SK-N-DZ (cell line): ENCODE results near the gene PITPNM3.

Experiments
- DNase-seq: peaks from one replicate; pipeline ENCODE4 v3.0.0-alpha.2; 2015; ENCODE audit warnings: low spot score

Gene PITPNM3

DNA sequence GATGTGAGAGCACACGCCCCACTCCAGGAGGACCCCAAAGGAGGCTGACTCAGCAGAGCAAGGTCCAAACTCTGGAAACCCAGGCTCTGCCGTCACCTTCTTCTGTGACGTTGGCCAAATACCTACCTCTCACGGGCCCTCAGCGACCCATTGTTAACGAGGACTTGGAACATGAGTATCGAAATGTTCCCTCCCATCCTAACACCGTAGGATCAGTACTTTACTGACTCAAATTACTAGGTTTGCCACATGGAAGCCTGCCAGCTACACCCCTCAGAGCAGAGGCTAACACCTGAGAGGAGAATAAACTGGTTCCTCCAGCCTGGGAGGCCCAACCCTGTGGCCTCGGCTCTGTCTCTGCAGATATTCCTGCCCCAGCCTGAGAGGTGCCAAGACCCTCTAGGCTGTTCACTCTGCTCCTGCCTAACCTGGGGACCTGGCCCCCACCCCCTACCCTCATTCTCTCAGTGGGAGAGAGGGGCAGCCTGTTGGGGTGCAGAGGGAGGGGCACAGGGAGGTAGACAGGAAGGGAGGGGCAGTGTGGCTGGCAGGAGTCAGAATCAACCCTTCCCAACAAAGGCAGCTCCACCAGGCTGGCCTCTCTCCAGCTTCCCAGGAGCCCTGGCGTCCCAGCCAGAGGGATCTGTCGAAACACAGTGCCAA lies 4.4 kb downstream of the PITPNM3 start:
- DNase-seq: no peak

DNA sequence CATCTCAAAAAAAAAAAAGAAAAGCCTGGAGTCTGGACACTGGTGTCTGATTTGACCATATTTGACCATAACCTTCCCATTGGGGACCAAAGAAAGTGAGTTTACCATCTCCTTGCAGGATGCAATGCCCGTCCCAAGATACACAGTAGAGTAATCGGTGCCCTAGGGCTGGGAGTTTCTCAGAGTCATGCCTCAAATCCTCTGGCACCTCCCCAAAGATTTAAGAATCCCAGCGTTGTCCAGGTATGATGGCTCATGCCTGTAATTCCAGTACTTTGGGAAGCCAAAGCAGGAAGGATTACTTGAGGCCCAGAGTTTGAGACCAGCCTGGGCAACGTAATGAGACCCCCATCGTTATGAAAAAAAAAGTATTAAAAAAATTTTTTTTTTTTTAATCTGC lies 5.0 kb downstream of the PITPNM3 start:
- DNase-seq: no peak

DNA sequence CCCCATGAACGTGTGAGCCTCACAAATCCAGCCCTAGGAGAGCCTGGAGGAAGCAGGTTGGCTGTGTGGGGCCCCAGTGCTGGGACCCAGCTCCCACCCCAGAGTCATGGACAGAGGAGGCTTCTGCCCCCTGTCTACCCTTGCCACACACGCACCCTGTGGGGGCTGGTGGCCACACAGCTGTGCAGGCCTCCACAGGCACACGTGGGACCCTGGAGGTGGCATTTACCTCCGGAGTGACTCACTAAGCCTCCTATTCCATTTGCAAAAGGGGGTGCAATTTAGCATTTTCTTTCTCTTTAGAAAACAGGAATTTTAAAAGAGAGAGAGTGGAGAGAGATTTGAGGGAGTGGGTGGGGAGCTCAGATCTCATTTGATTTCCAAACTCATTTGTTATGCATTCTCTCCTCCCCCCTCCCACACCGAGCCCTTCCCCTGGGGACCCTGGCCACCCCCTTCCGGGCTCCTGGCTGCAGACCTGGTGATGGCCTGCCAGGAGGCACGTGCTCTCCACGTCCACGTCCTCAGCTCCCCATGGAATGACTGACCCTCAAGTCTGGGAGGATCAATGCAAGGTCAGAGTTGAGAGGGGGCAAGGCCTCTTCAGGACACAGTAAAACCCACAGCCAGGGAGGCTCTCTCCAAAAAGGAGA lies 6.8 kb downstream of the PITPNM3 start:
- no peak for DNase-seq

DNA sequence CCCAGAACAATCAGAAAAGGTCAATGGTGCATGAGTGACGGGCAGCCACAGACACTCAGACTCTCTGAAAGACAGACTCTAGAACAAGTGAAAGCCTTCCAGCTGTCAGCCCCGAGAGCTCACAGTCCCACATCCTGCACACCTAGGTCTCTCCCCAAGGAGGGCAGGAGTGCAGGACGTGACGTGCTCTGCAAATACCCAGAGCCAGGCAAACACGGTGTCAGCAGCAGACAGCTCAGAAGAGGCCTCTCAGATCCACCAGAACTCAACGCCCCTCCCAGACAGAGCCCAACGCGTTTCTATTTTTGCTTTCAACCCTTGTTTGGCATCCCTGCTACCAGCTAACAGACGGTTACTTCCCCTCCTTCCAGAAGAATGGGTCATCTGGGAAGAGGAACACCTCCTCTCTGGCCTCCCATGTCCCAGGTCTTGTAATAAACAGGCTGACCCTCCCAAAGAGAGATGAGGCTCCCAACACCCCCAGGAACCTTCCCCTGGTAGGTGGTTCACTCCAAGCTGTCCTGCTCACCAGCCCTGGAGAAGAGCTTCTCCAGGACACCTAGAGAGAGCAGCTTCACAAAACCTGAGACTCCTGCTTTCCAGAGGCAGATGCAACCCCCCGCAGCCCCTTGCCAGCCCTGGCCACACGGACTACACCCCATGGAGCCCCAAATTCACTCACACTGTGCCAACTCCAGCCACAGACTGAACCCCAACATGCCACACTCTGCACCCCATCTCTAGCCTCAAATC lies 7.6 kb downstream of the PITPNM3 start:
- no peak for DNase-seq

DNA sequence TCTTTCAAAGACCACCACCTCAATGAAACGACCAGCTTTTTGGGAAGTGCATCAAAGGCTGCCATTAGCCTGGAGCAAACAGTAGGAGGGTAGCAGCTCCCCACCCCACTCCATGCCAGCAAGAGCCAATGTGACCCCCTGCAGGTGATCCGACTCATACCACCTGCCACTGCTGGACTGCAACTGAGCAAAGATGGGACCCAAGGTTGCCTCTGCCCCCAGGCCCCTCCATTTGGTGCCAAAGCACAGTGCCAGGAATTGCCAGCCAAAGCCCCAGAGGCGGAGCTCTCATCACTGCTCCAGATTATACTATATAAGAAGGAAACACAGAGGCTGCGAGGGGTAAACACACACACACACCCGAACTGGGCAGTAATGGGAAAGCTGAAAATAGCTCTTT lies 8.3 kb downstream of the PITPNM3 start:
- DNase-seq: no peak

DNA sequence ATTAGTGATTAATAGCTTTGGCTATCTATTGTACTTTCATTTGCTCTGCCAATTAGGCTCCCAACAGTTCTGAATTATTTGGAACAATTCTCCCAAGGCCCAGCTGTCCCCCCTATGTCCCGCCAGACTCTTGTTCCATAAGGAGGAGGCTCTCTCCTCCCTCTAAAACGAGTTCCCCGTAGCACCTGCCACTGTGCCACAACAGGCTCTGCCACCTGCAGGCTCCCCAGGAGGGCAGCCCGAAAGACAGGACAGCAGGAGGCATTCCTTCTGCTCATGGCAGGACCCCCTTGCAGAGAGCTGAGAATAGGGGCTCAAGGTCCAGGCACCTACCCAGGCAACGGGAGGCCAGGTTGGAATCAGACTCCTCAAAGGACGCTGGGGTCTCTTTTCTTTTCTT lies 9.0 kb downstream of the PITPNM3 start:
- no peak for DNase-seq

DNA sequence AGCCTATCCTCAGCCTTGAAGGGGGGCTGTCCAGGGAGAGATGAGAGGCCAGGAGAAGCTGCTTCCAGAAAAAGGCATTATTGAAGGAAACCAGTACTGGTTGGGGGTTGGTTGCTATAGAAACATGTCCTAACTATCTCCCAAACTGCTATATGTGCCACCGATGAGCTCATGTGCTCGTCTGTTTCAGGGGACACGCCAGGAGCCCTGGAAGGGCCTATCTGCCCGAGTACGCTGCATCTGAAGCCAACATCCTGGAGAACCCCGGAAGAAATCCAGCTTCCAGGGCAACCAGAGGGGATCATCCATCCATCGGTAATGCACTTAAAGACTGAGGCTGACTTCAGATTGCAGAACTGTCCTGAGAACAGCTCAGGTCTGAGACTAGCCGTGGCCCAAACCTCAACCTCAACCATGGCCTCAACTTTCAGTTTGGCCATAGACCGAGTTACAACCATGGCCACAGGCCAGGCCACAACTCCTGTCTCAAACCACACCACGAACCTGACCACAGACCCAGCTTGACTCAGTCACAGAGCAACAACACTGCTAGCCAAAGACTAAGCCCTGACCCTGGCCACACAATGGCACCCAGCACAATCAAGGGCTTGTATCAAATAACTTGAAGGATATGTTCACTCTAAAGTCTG lies 10.2 kb downstream of the PITPNM3 start:
- no peak for DNase-seq

DNA sequence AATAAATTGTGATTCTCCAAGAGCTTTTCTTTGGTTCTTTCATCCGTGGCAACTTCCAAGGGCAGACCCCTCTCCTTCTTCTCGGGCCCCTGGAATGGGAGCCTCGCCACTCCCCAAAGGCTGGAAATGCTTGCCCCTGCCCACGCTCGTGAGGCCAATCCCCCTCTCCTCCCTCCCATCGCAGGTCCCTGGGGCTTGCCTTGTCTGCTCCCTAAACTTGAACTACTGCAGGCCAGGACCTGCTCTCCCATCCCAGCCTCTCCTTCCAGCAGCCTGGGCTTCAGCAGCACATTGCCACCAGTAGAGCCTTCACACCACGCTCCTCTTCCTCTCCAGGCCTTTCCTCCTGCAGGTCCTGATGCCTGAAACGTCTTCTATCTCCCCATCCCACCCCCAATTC lies 11.1 kb downstream of the PITPNM3 start:
- no peak for DNase-seq

DNA sequence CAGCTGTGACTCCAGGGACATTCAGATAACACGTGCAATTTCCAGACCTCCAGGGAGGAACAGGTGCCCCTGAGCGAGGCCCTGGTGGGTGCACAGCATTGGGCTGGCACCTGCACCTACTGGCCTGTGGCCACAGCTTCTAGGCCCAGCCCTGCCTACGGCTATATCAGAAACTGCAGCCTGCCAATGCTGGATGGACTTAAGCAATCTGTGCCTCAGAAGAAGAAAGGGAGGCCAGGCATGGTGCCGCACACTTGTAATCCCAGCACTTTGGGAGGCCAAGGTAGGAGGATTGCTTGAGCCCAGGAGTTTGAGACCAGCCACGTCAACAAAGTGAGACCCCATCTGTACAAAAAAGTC lies 12.4 kb downstream of the PITPNM3 start:
- no peak for DNase-seq

DNA sequence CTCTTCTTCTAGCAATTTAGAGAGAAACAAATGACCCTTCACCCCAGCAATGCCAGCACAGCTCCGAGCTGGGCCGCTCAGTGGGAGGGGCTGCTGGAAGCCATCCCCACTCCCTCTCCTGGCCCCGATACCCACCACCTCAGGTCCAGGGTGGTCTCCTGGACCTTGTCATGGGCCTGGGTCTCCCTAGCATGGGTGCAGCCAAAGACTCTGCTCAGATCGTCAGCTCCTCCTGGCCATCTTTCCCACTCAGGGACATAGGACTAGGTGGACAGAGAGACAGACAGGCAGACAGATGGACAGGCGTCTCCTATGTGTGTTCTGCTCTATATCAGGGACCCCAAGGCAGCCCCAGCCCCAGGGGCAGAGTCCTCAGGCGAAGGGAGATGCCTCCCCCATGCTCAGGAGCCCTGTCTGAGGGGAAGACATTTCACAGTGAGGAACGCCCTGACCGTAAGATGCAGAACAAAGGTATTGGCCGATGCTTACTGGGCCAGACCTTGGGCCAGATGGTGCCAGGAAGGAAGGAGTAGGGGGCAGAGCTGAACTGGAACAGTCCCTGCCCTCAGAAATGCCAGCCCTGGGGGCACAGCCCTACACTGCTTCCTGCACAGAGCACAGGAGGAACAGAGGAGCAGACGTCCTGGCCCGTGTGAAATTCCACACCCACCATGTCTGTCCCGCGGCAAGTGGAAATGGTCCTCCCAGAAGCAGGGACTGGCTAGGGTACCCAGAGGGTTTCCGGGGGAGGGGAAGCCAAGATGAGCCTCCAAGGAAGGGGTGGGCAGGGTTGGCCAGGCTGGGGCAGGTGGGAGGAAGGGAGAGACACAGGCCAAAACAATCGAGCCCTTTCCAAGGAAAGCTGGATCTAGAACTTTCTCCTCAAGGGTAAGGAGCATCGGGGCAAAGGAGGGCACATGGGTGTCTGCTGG lies 13.0 kb downstream of the PITPNM3 start:
- DNase-seq: no peak

DNA sequence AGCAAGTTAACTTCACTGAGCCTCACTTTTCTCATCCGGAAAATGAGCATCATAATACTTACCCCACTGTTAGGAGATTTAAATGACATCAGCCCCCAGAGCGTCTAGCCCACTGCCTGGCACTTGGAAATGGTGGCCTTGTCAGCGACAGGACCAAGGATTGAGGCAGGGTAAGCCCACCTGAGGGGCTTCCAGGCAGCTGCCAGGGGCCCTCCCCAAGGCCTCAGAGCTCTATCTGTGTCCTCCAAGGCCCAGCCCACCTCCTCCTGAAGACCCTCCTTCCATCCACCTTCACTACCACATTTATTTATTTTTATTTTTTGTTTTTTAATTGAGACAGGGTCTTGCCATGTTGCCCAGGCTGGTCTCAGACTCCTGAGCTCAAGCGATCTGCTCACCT lies 13.8 kb downstream of the PITPNM3 start:
- DNase-seq: no peak

DNA sequence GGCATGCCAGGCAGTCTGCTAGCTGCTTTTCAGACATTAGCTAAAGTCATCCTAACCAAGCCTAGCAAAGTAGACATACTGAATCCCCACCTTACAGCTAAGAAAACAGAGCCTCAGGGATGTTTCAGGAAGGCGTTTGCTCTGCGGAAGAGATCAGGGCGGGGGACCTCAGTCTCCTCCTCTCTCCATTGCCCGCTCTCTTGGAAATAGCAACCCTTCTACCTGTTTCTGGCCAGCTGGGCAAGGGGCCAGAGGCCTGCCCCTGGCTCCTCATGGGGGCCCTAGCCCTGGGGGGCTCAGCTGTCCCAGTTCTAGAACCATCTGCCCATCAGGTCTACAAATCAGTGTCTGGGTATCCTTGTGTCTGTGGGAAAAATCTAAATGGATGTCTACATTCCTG lies 14.5 kb downstream of the PITPNM3 start:
- no peak for DNase-seq

DNA sequence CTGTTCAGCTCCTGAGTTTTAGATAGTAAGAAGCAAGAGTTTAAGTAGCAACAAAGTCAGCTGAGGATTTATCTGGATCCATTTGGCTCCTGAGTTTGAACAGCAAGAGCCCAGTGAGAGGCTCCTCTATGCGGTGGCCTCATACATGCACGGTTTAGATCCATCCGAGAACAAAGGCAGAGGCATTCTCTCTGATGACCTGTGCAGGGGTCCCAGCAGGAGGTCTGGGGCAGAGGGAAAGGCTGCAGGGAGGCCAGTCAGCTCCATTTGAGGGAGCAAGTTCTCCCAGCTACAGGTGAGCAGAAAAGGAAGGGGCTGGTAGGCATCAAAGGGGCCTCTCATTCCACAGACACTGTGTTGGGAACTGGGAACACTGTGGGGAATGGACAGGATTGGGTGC lies 16.5 kb downstream of the PITPNM3 start:
- DNase-seq: no peak

DNA sequence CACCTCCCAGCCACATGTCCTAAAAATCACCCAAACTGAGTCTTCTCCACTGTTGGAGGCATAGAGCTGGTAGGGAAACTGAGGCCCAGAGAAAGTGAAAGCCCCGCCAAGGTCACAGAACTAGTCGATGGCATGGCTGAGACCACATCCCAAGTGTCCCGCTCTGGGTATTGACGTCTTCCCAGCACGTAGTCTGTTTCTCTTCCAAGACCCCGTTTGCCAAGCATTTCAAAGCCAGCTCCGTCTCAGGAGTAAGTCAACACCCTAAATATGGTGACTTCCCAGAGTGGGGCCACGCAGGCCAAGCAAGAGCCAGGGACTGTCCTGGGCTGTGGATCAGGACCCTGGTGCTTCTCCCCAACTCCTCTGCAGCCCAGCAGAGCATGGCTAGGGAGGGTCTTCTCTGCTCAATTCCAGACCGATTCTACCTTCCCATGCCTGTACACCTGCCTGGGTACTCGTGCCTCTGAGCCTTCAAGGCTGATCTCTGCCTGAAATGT lies 19.7 kb downstream of the PITPNM3 start:
- DNase-seq: no peak

DNA sequence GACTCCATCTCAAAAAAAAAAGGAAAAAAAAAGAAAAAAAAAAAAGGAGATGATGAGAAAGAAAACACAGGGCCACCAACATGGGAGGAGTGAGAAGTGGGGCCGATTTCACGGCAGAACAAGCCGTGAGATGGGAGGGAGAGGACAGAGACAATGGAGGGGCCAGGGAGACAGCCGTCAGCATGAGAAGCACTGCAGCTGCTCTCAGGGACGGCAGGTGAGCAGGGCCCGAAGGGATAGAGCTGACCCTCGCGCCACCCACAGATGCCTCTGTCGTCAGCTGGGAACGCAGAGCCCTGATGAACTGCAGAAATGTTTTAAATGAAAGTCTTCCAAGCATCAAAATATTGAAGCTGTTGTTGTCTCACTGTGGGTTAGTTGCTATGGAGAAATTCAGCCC lies 20.3 kb downstream of the PITPNM3 start:
- DNase-seq: no peak

DNA sequence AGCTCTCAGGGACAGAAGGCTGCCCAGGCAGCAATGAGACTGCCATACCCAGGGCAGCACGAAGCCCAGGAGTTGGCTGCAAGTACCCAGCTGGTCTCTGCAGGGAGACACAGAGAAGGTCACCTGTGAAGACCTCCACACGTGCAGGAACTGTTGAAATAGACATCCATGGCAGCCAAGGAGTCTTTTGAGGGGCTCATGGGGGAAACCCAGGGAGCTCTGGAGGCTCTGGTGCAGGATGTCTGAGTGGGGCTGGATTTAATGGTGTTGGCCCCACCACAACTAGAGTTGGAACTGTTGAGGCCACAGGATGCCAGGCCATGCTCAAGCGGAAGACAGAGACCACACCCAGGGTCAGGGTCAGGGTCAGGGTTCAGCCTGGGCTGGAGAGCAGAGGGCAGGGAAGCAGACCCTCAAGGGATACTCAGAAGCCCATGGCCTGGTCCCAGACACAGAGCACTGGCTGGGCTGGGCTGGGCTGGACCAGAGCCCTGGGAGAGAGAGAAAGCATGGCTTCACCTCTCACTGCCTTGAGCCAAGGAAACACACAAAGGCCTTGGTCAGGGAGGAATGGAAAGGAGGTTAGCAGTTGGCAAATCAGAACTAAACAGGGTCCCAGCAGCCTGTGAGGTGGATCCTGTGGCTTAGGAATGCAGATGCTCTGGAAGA lies 21.4 kb downstream of the PITPNM3 start:
- DNase-seq: no peak

DNA sequence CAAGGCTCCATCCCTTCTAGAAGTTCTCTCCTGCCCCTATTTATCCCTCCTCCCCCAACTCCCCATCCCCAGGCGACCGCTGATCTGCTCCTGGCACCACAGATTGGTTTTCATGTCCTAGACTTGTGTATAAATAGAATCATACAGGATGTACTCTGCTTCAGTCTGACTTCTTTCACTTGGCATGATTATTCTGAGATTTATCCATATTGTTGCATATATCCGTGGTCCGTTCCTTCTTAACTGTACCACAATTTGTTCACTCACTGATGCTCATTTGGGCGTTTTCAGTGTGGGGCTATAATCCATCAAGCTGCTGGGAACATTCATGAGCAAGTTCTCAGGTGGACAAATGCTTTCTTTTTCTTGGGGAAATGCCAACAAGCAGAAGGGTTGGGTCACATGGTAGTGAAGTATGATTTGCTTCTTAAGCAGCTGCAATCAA lies 23.9 kb downstream of the PITPNM3 start:
- DNase-seq: no peak

DNA sequence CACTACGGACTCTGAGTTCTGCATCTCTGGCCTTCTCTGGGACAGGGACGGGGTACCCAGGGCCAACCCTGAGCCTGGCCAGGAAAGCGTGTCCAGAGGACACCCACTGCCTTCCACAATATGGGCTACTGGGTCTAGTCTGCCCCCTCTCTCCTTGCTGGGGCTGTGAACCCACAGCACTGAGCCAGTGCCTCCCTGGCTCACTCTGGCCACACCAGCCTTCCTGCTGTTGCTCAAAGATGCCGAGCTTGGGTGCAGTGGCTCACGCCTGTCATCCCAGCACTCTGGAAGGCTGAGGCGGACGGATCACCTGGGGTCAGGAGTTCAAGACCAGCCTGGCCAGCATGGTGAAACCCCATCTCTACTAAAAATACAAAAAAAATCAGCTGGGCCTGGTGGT lies 24.8 kb downstream of the PITPNM3 start:
- no peak for DNase-seq

DNA sequence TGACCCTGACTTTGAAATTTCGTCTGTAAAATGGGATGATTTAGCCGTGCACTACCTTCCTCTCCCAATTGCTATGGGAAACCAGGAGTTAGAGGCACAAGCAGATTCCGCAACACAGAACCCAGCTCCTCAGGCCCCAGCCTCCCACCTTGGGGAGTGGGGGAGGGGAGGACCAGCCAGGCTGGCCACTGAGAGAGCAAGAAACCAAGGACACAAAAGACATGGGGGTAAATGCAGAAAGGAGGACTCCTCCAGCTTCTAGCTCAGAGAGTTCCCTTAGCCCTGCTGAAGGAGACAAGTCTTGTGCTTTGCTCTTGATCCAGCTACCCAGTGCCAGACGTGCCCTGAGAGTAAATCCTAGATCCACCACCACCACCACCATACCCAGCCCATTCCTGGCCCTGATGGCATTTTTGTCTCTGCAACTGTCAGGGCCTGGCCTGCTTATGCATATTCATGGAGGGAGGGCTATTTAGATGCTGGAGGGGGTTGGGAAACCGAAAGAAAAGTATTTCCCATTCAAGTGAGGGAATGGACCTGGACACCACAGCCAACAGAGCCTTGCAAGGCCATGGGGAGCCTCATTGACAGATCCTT lies 25.9 kb downstream of the PITPNM3 start:
- DNase-seq: no peak

DNA sequence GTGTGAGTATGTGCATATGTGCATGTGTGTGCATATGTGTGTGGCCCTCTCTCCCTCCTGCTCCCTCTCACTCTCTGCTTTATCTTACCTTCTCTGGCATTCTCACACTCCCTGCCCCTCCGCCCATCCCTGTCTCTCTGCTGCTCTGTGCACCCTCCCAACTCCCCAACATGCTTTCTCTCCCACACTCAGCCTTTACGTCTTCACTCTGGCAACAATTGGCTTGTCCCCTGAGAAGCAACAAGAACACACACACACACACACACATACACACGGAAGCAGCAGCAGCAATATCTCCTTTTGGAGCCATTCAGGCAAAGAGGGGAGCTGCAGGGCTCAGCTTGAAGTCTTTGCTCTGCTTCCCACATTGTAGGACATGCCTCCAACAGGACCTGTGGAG lies 27.8 kb downstream of the PITPNM3 start:
- no peak for DNase-seq
